Amygdala (tissue), 56 donors: ENCODE data around the gene GPS1.

Experiments
- DNase-seq, 56 donors: peaks; one replicate each; lab custom pipeline; 2025; lab: John Stamatoyannopoulos, UW

GPS1 gene

GRCh38 chr17:82013772-82014321, 37.9 kb upstream of the GPS1 start:
- no peak for DNase-seq

- peak in 20 of 56 donors; percentile 9 to 56 (median 28) for DNase-seq
Measured at GRCh38 chr17:82014432-82014831, 37.3 kb upstream of the GPS1 start.

- no peak for DNase-seq
Measured at GRCh38 chr17:82014971-82015310, 36.8 kb upstream of the GPS1 start.

- DNase-seq = no peak
Measured at GRCh38 chr17:82015311-82015971, 36.3 kb upstream of the GPS1 start.

- no peak for DNase-seq
Measured at GRCh38 chr17:82016061-82016874, 35.4 kb upstream of the GPS1 start.

- no peak for DNase-seq
Measured at GRCh38 chr17:82016875-82017459, 34.7 kb upstream of the GPS1 start.

- no peak for DNase-seq
Measured at GRCh38 chr17:82017612-82018151, 34.0 kb upstream of the GPS1 start.

- no peak for DNase-seq
Measured at GRCh38 chr17:82018152-82018988, 33.3 kb upstream of the GPS1 start.

GRCh38 chr17:82018989-82019689, 32.6 kb upstream of the GPS1 start:
- DNase-seq = no peak

- peak in 6 of 56 donors; percentile 21 to 55 (median 28) for DNase-seq
Measured at GRCh38 chr17:82019690-82020571, 31.8 kb upstream of the GPS1 start.

- DNase-seq = peak in 4 of 56 donors; percentile 41 to 58 (median 52)
Measured at GRCh38 chr17:82020572-82021106, 31.1 kb upstream of the GPS1 start.

- DNase-seq = peak in 53 of 56 donors; percentile 7 to 85 (median 53)
Measured at GRCh38 chr17:82021107-82021899, 30.4 kb upstream of the GPS1 start.

GRCh38 chr17:82021900-82022309, 29.8 kb upstream of the GPS1 start:
- DNase-seq = no peak

GRCh38 chr17:82022310-82022980, 29.3 kb upstream of the GPS1 start, which contains the start of gene CENPX:
CENPX (minus strand) TSS chr17:82022878; CDS start chr17:82022861, 17 bp downstream.
- peak in 1 of 56 donors; percentile 52 for DNase-seq

GRCh38 chr17:82022981-82023446, 28.7 kb upstream of the GPS1 start, which contains the start of gene LRRC45:
LRRC45 (plus strand) TSS chr17:82023305; CDS start chr17:82023644, 339 bp downstream.
- DNase-seq = peak; percentile 77 to 100 (median 100)
